Activated CD4-positive, alpha-beta T cell treated with anti-CD3 and anti-CD28 coated beads for 24 hours (primary cell): ENCODE data around the gene GATD1.

Experiments
- DNase-seq, 2 donors: peaks; one replicate each; pipeline ENCODE4 v3.0.0-alpha.2; 2020; ENCODE audit warnings: low read depth in 2 of 2

GATD1 gene, protein sequence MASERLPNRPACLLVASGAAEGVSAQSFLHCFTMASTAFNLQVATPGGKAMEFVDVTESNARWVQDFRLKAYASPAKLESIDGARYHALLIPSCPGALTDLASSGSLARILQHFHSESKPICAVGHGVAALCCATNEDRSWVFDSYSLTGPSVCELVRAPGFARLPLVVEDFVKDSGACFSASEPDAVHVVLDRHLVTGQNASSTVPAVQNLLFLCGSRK

DNA sequence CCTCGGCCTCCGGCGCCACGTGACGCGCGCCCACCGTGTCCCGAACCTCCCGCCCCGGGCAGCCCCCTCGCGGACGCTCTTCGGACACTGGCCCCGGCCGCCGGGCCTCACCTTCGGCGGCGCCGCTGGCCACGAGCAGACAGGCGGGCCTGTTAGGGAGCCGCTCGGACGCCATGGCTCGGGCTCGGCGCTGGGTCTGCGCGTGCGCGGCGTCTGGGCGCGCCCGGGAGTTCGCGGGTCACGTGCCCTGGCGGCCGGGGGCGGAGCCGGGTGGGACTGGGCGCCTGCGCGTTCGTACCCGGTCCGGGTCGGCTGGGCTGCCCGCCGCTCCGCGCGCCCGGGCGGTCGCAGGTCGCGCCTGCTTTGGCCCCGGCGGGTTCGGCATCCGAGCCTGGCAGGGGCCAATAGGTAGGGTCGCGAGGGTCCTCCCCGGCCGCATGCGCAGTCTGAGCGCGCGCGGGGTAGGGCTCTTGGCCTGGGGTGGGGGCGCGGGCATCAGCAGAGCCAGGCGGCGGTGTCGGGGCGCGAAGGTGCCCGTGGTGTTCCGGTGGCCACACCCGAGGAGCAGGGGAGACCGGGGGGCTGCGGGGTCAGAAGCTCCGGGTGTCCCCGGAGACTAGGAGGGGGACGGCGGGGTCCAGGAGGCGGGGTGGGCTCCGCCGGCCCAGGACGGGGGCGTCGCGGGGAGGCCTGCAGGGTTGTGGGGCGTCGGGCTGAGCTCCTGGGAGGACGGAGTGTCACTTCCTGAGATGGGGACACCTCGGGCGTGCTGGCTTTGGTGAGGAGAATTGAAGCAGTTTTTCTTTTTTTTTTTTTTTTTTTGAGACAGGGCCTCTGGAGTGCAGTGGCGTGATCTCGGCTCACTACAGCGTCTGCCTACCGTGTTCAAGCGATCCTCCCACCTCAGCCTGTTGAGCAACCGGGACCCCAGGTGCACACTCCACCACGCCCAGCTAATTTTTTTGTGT lies at the start of gene GATD1:
Gene GATD1 (minus strand): TSS at position 200 of the 968 bp plus-strand sequence. CDS start 25 bp downstream, at position 175.
- peak; percentile 88 to 92 for DNase-seq

DNA sequence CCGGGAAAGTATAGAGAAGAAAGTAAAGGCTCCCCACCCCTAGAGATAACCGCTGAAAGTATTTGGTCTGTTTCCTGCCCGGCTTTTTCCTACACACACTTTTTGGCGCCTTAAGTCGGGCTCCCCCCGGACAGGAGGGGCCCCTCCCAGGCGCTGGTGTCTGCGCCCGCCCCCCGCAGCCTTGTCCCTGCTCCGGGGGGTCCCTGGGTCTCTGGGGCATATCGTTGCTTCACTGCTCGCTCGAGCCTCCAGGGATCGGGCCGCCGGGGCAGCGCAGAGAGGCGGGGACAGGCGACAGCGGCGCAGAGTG lies 49.5 kb upstream of the GATD1 start:
- DNase-seq: no peak

DNA sequence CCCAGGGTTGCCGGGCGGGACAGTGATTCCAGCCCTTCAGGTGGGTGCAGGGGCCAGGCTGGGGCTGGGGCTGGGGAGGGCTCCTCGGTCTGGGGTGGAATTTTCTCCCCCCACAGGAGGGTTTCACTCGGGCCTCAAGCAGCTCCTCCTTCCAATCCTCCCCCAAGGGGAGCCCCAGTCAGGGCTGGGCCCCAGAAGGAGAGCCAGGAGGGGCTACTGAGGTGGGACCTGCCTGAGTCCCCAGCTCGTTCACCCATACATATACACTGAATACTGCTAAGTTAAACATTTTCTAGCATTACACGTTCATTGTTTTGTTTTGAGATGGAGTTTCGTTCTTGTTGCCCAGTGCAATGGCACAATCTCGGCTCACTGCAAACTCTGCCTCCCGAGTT lies 48.9 kb upstream of the GATD1 start:
- no peak for DNase-seq

DNA sequence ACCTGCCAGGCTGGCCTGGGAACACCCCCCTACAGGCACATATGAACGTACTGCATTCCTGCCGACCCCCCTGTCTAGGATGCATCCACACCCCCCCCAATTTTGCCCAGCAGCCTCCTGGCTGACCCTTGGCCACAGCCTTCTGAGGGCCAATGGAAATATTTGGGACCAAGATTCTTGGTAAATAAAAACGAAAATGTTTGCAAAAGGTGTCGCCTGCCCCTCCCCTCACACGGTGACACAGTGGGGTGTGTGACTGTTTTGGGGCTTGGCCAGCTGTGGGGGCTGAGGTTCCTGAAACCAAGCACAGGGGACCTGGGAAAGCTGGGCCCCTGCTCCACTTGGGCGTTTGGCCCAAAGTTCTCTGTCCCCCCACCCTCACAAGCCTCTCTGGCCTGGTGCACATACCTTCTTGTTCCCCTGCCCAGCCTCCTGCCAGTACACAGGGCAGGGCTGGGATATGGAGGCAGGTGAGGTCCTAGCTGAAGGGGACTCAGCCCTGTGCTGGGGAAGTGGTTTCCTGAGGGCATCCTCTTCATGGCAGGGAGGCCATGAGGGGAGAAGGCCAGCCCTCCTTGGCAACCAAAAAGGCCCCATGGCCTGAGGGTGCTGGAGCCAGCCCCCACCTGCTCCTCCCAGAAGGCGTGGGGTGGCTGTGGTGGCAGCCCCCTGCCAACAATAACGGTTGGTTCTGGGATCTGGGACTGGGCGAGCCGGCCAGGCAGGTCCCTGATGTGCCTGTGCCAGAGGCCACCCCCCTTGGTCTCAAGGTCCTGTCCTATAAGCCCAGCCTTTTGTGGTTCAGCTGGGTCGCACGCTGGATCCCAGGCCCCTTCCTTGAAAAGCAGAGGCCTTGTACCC lies 48.3 kb upstream of the GATD1 start:
- DNase-seq: no peak

GRCh38 chr11:824942-825341 lies 47.7 kb upstream of the GATD1 start:
- DNase-seq: no peak

DNA sequence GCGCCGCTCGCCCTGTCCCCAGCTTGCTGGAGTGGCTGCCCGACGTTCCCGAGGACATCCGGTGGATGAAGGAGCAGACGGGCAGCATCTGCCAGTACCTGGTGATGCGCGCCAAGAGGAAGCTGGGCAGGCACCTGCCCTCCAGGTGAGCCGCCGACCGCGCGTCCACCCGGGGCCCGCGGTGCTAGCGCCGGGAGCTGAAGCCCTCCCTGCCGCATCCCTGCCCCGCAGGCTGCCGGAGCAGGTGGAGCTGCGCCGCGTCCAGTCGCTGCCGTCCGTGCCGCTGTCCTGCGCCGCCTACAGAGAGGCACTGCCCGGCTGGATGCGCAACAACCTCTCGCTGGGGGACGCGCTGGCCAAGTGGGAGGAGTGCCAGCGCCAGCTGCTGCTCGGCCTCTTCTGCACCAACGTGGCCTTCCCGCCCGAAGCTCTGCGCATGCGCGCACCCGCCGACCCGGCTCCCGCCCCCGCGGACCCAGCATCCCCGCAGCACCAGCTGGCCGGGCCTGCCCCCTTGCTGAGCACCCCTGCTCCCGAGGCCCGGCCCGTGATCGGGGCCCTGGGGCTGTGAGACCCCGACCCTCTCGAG lies 47.1 kb upstream of the GATD1 start:
- DNase-seq: no peak

DNA sequence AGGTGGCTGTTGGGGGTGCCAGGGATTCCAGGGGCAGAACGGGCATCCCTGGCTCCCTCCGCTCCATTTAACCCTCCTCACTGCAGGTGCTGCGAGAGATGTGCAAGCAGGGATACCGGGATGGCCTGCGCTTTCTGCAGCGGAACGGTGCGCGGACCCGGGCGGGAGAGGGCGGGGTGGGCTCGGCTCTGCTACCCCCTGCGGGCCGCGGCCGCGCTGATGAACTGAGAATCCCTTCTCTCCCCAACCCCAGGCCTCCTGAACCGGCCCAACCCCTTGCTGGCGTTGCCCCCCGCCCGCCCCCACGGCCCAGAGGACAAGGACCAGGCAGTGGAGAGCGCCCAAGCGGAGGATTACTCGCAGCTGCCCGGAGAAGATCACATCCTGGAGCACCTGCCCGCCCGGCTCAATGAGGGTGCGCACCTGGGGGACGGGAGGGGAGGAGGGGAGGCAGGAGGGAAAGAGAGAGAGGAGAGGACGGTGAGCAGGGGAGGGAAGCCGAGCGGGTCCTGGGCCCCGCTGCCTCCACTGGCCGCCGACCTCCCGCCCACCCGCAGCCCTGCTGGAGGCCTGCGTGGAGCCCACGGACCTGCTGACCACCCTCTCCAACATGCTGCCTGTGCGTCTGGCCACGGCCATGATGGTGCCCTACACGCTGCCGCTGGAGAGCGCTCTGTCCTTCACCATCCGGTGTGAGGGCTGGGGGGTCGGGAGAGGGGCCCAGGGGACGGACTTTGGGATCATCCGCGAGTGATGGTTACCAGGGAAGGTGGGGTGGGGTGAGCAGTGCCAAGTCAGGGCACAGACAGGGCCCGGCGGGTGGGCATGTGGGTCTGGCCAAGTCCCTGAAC lies 46.4 kb upstream of the GATD1 start:
- no peak for DNase-seq

- no peak for DNase-seq
Observed at GRCh38 chr11:821512-822371, 44.5 kb upstream of the GATD1 start.

GRCh38 chr11:820655-821511 lies 43.6 kb upstream of the GATD1 start:
- no peak for DNase-seq

DNA sequence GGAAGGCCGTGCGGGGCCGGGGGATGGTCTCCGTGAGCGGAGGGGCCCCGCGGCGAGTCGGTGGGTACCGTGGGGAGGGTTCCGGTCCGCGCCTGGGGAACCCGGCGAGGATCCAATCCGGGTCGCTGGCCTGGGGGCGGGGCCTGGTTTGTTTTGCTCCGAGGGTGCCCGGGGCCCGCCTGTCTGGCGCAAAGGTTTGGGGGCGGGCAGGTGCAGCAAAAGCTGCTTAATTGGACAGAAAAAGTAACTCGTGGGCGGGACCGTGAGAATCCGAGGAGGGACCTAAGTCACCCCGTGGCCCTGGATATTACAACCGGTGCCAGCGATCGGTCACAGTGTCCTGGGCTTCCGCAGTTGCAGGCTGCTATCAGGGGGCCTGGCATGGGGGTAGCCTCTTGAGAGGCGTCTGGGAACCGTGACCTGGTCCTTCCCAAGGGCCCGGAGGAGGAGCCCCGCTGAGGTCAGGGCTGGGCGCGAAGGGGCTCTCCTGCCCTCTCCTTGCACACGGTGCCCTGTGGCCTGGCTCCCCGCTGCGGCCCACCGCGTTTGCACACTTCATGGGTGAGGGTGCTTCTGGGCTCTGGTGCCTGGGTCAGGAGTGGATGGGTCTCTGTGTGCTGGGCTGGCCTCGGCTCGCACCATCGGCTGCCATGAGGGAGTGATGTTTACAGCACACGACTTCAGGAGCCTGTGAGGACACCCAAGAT lies 42.8 kb upstream of the GATD1 start:
- peak; percentile 87 to 89 for DNase-seq

GRCh38 chr11:819129-819931 lies 42.0 kb upstream of the GATD1 start:
- DNase-seq: peak; percentile 87 to 92

DNA sequence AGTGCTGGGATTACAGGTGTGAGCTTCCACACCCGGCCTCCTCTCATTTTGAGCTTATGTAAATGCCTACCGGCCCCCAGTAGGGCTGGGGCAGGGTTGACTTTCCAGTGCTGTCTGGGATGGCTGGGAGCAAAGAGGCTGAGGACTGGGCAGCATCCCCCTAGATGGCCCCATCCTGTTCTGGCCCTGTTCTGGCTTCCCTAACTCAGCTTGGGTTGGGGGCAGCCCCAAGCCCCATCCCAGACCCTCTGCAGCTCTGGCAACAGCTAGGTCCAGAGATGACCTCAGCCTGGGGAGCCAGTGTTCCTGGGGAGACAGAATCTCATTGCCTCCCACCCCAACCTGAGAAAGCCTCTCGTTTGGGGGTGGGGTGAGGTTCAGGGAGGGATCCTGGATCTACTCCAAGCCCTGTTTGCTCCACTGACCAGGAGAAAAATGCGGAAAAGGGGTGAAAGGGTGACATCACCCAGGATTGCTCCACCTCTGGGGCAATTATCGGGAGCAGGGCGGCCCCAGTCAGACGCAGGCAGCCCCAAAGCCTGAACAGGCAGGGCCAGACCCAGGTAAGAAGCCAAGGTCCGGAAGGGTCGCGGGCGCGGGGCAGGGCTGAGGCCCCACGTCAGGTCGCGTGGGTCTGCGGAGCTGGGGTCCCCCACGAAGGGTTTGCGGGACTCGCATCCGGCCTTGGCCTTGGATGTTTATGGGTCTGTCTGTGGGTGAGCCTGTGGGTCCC lies 41.3 kb upstream of the GATD1 start, which contains the start of gene PNPLA2:
Gene PNPLA2 (plus strand): TSS at position 519 of the 733 bp plus-strand sequence. CDS start 805 bp downstream, outside the sequence.
- DNase-seq: no peak

- DNase-seq: no peak
Observed at GRCh38 chr11:816433-816779, 39.1 kb upstream of the GATD1 start.

DNA sequence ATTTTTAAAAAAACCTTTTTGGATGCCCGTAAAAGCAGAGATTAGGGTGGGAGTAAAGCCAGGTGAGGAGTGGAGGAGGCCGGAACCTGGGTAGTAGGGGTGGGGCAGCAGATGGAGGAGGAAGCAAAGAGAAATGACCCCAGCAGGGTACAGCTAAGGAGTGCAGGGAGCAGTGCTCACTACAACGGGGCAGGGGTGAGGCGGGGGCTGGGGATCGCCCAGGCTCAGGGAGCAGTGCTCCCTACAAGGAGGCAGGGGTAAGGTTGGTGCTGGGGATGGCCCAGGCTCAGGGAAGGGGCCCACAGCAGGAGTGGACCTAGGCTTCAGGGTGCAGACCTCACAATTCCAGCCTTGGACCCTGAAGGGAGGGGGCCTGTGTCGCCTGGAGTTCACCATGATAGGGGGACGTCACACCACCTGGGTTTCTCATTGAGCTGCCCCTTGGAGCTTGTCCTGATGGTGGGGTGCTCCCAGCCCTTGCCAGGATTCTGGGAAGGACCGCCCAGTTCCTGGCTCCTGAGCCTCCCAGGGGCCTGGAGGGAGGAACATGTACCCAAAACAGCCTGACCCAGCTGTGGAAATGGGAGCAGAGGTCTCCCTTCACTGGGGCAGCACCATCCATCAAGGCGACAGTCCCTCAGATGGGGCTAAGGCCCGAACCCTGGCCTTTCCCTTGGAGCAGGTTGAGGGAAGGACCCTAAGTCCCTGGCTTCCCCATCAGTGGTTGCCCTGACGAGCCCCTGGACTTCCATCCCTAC lies 38.6 kb upstream of the GATD1 start:
- DNase-seq: no peak

GRCh38 chr11:813456-814096 lies 36.3 kb upstream of the GATD1 start:
- no peak for DNase-seq

- no peak for DNase-seq
Observed at GRCh38 chr11:813072-813455, 35.8 kb upstream of the GATD1 start.
